DND-41 (cell line): ENCODE results near the gene ERC2.

Experiments used
- ATAC-seq: fragments of 200-7000 bp; cut with Tn5 transposase; 3 replicates; pipeline ENCODE4 v1.9.1; 2021; ENCODE audit warnings: low read depth; ENCODE audit not compliant: insufficient read depth
- DNase-seq: peaks from one replicate; pipeline ENCODE4 v3.0.0-alpha.2; 2020
- H2AFZ ChIP-seq: 2 replicates; pipeline ENCODE4 v1.6.0; 2012; ENCODE audit warnings: low read depth, low read length
- H3K27ac ChIP-seq: 2 replicates; pipeline ENCODE4 v1.5.1; 2012; ENCODE audit warnings: low read length, inconsistent platforms
- H3K27me3 ChIP-seq: fragments of 200-600 bp; sonication (generic); 2 replicates; pipeline ENCODE4 v1.6.0; 2012; ENCODE audit warnings: low read length, mild to moderate bottlenecking, inconsistent platforms; ENCODE audit not compliant: insufficient read depth, poor library complexity
- H3K36me3 ChIP-seq: 2 replicates; pipeline ENCODE4 v1.5.1; 2012; ENCODE audit warnings: low read length, inconsistent platforms; ENCODE audit not compliant: insufficient read depth
- H3K4me1 ChIP-seq: 2 replicates; pipeline ENCODE4 v1.5.1; 2012; ENCODE audit warnings: mild to moderate bottlenecking, low read length; ENCODE audit not compliant: insufficient read depth
- H3K4me2 ChIP-seq: 2 replicates; pipeline ENCODE4 v1.6.0; 2012; ENCODE audit warnings: mild to moderate bottlenecking, moderate library complexity, low read length, inconsistent platforms; ENCODE audit not compliant: insufficient read depth
- H3K4me3 ChIP-seq, 2 experiments: fragments of 200-600 bp in 1 of 2; shearing (Covaris generic) in 1 of 2; 2 replicates each; pipeline ENCODE4 v1.5.1; 2012 to 2016; ENCODE audit warnings: inconsistent platforms in 2 of 2, low read length in 2 of 2, mild to moderate bottlenecking in 2 of 2, low read depth in 1 of 2, moderate library complexity in 1 of 2
- H3K79me2 ChIP-seq: 2 replicates; pipeline ENCODE4 v1.6.0; 2012; ENCODE audit warnings: low read length, inconsistent platforms; ENCODE audit not compliant: insufficient read depth
- H3K9ac ChIP-seq: 2 replicates; pipeline ENCODE4 v1.6.0; 2012; ENCODE audit warnings: low read depth, mild to moderate bottlenecking, inconsistent platforms, low read length, moderate library complexity
- H3K9me3 ChIP-seq: 2 replicates; pipeline ENCODE4 v1.5.1; 2012; ENCODE audit warnings: low read length, moderate library complexity, mild to moderate bottlenecking, inconsistent platforms; ENCODE audit not compliant: insufficient read depth, severe bottlenecking
- H4K20me1 ChIP-seq: 2 replicates; pipeline ENCODE4 v1.6.0; 2012; ENCODE audit warnings: low read length; ENCODE audit not compliant: insufficient read depth
- EZH2 ChIP-seq: IDR thresholded peaks from 3 replicates; pipeline ENCODE4 v1.6.1; 2012; ENCODE audit warnings: borderline replicate concordance, low read depth, mild to moderate bottlenecking, moderate library complexity, low read length, inconsistent platforms; ENCODE audit not compliant: severe bottlenecking
- TF ChIP-seq, protein P1 (sequence below): IDR thresholded peaks from 2 replicates; pipeline ENCODE4 v1.5.1; 2012; ENCODE audit warnings: borderline replicate concordance, low read length, moderate library complexity, mild to moderate bottlenecking; ENCODE audit not compliant: poor library complexity, severe bottlenecking; ENCODE audit errors: extremely low read depth

The ERC2 gene

DNA sequence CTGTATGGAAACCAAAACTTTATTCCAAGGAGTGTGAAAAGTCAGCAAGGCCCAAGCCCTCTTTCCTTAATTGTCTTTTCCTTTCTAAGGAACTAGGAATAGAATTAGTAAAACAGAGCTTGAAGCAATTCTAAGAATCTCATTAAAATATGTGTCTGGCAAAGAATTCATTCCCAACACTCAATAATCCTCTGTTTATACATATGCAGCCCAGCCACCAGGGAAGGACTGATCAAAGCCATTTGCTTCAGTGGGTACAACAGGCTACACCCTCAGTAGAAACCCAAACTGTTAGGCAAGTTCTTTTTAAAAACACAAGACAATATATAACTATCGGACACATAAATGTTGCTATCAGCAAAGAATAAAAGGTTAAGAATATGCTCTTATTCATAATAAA lies 266.9 kb downstream of the ERC2 start:
- Histone ChIP-seq H4K20me1 (no peaks in the 10 kb centered on the region), H3K4me1 (no peaks in the 10 kb centered on the region), H3K79me2 (no peaks in the 10 kb centered on the region), H3K27me3 (no peaks in the 10 kb centered on the region), H3K4me3 (no peak overlapping the region), H3K9ac (no peak overlapping the region), H3K9me3 (no peaks in the 10 kb centered on the region), H2AFZ (no peak overlapping the region), H3K27ac (no peak overlapping the region), H3K4me2 (no peak overlapping the region), H3K36me3 (no peaks in the 10 kb centered on the region)
- DNase-seq (no peak), ATAC-seq (no peak)
- TF ChIP-seq, protein P1, sequence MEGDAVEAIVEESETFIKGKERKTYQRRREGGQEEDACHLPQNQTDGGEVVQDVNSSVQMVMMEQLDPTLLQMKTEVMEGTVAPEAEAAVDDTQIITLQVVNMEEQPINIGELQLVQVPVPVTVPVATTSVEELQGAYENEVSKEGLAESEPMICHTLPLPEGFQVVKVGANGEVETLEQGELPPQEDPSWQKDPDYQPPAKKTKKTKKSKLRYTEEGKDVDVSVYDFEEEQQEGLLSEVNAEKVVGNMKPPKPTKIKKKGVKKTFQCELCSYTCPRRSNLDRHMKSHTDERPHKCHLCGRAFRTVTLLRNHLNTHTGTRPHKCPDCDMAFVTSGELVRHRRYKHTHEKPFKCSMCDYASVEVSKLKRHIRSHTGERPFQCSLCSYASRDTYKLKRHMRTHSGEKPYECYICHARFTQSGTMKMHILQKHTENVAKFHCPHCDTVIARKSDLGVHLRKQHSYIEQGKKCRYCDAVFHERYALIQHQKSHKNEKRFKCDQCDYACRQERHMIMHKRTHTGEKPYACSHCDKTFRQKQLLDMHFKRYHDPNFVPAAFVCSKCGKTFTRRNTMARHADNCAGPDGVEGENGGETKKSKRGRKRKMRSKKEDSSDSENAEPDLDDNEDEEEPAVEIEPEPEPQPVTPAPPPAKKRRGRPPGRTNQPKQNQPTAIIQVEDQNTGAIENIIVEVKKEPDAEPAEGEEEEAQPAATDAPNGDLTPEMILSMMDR, result no peak
- TF ChIP-seq EZH2, result no peak

DNA sequence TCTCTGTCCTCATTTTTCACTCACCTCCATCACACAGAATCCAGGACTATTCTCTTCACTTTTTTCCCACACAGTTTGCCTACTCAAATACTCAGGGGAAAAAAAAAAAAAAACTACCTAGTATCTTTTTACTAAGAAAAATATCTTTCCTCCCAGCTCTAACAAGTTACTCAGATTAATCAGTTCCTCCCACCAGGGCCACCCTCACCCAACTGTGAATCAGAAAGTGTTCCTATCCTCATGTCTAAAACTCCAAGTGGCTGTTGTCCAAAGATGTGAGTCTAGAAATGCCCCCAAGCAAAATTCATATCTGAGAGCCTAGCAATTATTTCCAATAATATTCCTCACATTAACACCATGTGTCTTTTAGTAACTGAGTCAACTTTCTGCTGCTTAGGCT lies 268.0 kb downstream of the ERC2 start:
- no peaks in the 10 kb centered on the region for H3K27me3 ChIP-seq
- H3K4me3 ChIP-seq, result no peak overlapping the region
- H3K4me1 ChIP-seq, result no peaks in the 10 kb centered on the region
- H3K9me3 ChIP-seq, result no peaks in the 10 kb centered on the region
- TF ChIP-seq, protein P1, result no peak
- TF ChIP-seq EZH2, result no peak
- no peak overlapping the region for H2AFZ ChIP-seq
- no peaks in the 10 kb centered on the region for H4K20me1 ChIP-seq
- no peak overlapping the region for H3K4me2 ChIP-seq
- no peak overlapping the region for H3K27ac ChIP-seq
- no peaks in the 10 kb centered on the region for H3K36me3 ChIP-seq
- ATAC-seq, result no peak
- no peak overlapping the region for H3K9ac ChIP-seq
- no peak for DNase-seq
- H3K79me2 ChIP-seq, result no peaks in the 10 kb centered on the region

DNA sequence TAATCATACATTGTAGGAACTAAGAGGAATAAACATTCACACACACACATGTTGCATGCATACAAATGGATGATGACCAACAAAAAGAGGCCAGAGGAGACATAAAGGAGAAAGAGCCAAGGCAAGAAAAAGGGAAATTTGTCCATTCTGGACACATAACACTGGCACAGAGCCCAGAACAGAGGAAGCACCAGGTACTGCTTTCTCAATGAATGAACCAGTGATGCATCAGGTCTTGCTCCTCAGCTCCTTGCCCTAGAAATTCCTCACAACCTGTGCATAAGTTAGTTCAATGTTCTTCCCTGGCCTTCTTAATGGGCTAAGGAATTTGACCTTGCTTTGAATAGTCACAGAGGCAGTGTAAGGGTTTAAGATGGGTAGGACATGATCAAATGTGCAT lies 270.3 kb downstream of the ERC2 start:
- H3K27me3 ChIP-seq, result no peaks in the 10 kb centered on the region
- ATAC-seq, result no peak
- H2AFZ ChIP-seq, result no peak overlapping the region
- H3K27ac ChIP-seq, result no peak overlapping the region
- H4K20me1 ChIP-seq, result no peaks in the 10 kb centered on the region
- no peak overlapping the region for H3K4me3 ChIP-seq
- no peaks in the 10 kb centered on the region for H3K4me1 ChIP-seq
- no peak overlapping the region for H3K4me2 ChIP-seq
- TF ChIP-seq EZH2, result no peak
- TF ChIP-seq, protein P1, result no peak
- H3K9ac ChIP-seq, result no peak overlapping the region
- H3K79me2 ChIP-seq, result no peaks in the 10 kb centered on the region
- no peaks in the 10 kb centered on the region for H3K36me3 ChIP-seq
- DNase-seq, result no peak
- no peaks in the 10 kb centered on the region for H3K9me3 ChIP-seq

DNA sequence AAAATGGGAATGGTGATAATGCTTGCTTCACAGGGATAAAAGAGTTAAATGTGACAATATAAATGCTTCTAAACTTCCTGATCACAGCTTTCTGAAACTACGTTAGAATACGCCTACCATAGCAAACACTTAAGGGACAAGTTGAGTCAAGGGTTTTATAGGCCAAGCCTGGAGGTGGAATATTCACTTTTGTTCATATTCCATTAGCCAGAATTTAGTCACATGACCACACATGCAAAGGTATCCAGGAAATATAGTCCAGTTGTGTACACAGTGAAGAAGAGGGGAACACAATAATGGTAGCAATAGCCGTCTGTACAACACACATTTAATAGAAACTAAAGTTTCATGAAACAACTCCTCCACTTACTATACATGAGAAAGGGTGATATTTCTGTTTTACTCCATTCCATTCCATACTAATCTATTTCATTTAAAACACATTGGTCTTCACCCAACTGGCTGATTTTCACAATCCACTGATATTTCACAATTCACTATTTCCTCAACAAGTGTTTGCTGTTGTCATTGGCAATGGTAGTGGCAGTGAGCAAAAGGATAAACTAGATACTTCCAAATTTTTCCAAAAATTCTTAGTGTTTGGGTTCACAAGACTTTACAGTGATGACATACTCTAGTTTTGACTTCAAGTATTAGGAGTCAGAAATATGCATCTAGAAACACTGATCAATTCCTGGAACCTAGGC lies 270.9 kb downstream of the ERC2 start:
- H3K79me2 ChIP-seq, result no peaks in the 10 kb centered on the region
- no peak for DNase-seq
- H3K27ac ChIP-seq, result no peak overlapping the region
- H4K20me1 ChIP-seq, result no peaks in the 10 kb centered on the region
- H2AFZ ChIP-seq, result no peak overlapping the region
- no peaks in the 10 kb centered on the region for H3K4me1 ChIP-seq
- H3K36me3 ChIP-seq, result no peaks in the 10 kb centered on the region
- H3K27me3 ChIP-seq, result no peaks in the 10 kb centered on the region
- H3K9ac ChIP-seq, result no peak overlapping the region
- ATAC-seq, result no peak
- no peak for TF ChIP-seq EZH2
- TF ChIP-seq, protein P1, result no peak
- H3K4me2 ChIP-seq, result no peak overlapping the region
- H3K4me3 ChIP-seq, result no peak overlapping the region
- H3K9me3 ChIP-seq, result no peaks in the 10 kb centered on the region
